H1 (cell line): ENCODE data around the gene RPL38. TPM values are rescaled to one million over a fixed set of nuclear protein-coding genes. Genes with fewer than 3 reads are reported as not detected.

ENCODE experiments used
- CHD7 ChIP-seq: fragments of 300-600 bp; sonication (generic); IDR thresholded peaks from 2 replicates; pipeline ENCODE4 v1.7.1; 2012; ENCODE audit warnings: low read length, moderate library complexity, mild to moderate bottlenecking, inconsistent platforms; ENCODE audit not compliant: insufficient replicate concordance
- GABPA ChIP-seq: IDR thresholded peaks from 2 replicates; pipeline ENCODE4 v1.6.1; 2011; ENCODE audit warnings: mild to moderate bottlenecking, low read length, moderate library complexity, borderline replicate concordance; ENCODE audit not compliant: insufficient read depth
- KDM5A ChIP-seq: fragments of 200-600 bp; IDR thresholded peaks from 2 replicates; pipeline ENCODE4 v1.7.1; 2012; ENCODE audit warnings: mild to moderate bottlenecking, low read length, inconsistent platforms, mixed read lengths
- PHF8 ChIP-seq: fragments of 200-600 bp; sonication (generic); conservative IDR thresholded peaks from 2 replicates; pipeline ENCODE4 v1.7.1; 2012; ENCODE audit warnings: low read depth, mild to moderate bottlenecking, inconsistent platforms, low read length, moderate library complexity
- SIRT6 ChIP-seq: IDR thresholded peaks from one replicate; pipeline ENCODE4 v1.7.1; 2012; ENCODE audit warnings: low read length, inconsistent platforms
- SIX5 ChIP-seq: IDR thresholded peaks from 2 replicates; pipeline ENCODE4 v1.6.1; 2011; ENCODE audit warnings: mild to moderate bottlenecking, low read depth, low read length
- TCF12 ChIP-seq: IDR thresholded peaks from 2 replicates; pipeline ENCODE4 v1.6.1; 2011; ENCODE audit warnings: low read depth, mild to moderate bottlenecking, low read length
- polyA plus RNA-seq, 7 experiments: library from polyadenylated mRNA; depleted of rRNA in 3 of 7; stranded (reverse) in 5 of 7; unstranded in 2 of 7; fragments of >200 nt in 5 of 7; fragments of 200-250 nt in 2 of 7; gene quantifications; 1 replicate in 5 of 7; 2 replicates in 1 of 7; 4 replicates in 1 of 7; pipeline versions ENCODE4 v1.2.1 to v1.2.3, GENCODE V29; 2011 to 2013; ENCODE audit warnings: missing spikeins in 2 of 7, mixed read lengths in 2 of 7
- total RNA-seq: library from RNA; stranded (reverse); fragmentation: NEBNext Ultra II Directional; extraction: Animal tissue kit (Norgen Biotek cat#: 25700); gene quantifications from 2 replicates; pipeline ENCODE4 v1.2.1, GENCODE V29; 2021

RPL38 gene
- total and polyA plus RNA-seq, 2 of the 8 experiments (the other 6 are each of a cell fraction or from before 2014, with no cell fraction given) = 412 to 1,195 TPM

GRCh38 chr17:74219576-74220133 lies 16.2 kb downstream of the RPL38 start (continued):
- TF ChIP-seq SIRT6 (no peak), PHF8 (no peak), KDM5A (no peak), GABPA (no peak), TCF12 (no peak), CHD7 (no peak), SIX5 (no peak)
- TF ChIP-seq, all 59 proteins: peak for 0
